GM12878 (cell line): ENCODE data around the gene HDGF.

Source experiments
- CBX3 ChIP-seq: fragments of 200-600 bp; sonication (generic); IDR thresholded peaks from 2 replicates; pipeline ENCODE4 v1.6.1; 2016; ENCODE audit warnings: low read depth, borderline replicate concordance
- EGR1 ChIP-seq, 2 experiments: IDR thresholded peaks; 1 replicate in 1 of 2; 2 replicates in 1 of 2; pipeline ENCODE4 v1.6.1; 2011 to 2012; ENCODE audit warnings: low read depth in 2 of 2, low read length in 2 of 2, borderline replicate concordance in 1 of 2, mild to moderate bottlenecking in 1 of 2, moderate library complexity in 1 of 2
- ETV6 ChIP-seq, 2 experiments: fragments of 450-650 bp in 1 of 2; IDR thresholded peaks in 1 of 2; conservative IDR thresholded peaks in 1 of 2; 2 replicates each; pipeline ENCODE4 v1.6.1; 2014; ENCODE audit warnings: antibody characterized with exemption in 1 of 2, borderline replicate concordance in 1 of 2, low read depth in 1 of 2, mild to moderate bottlenecking in 1 of 2, moderate library complexity in 1 of 2
- EZH2 ChIP-seq: IDR thresholded peaks from 2 replicates; pipeline ENCODE4 v1.6.1; 2012; ENCODE audit warnings: low read depth, mild to moderate bottlenecking, control low read depth, inconsistent platforms, low read length, borderline replicate concordance; ENCODE audit not compliant: control insufficient read depth
- POLR2A ChIP-seq: IDR thresholded peaks from 2 replicates; pipeline ENCODE4 v1.6.1; 2011; ENCODE audit warnings: low read depth, mild to moderate bottlenecking, low read length
- POLR2AphosphoS5 ChIP-seq: IDR thresholded peaks from 2 replicates; pipeline ENCODE4 v1.6.1; 2011; ENCODE audit warnings: mild to moderate bottlenecking, low read length, inconsistent platforms
- SMAD1 ChIP-seq: fragments of 450-650 bp; IDR thresholded peaks from 2 replicates; pipeline ENCODE4 v1.6.1; 2018; ENCODE audit warnings: mild to moderate bottlenecking, low read depth; ENCODE audit not compliant: partially characterized antibody
- STAT3 ChIP-seq: IDR thresholded peaks from 2 replicates; pipeline ENCODE4 v1.6.1; 2011; ENCODE audit warnings: low read depth, low read length, improper control_type of control experiment
- TARDBP ChIP-seq: IDR thresholded peaks from 2 replicates; pipeline ENCODE4 v1.6.1; 2016; ENCODE audit warnings: borderline replicate concordance
- WRNIP1 ChIP-seq: IDR thresholded peaks from 2 replicates; pipeline ENCODE4 v1.6.1; 2011; ENCODE audit warnings: low read depth, low read length, improper control_type of control experiment, borderline replicate concordance
- ZBED1 ChIP-seq: IDR thresholded peaks from 2 replicates; pipeline ENCODE4 v1.6.1; 2016; ENCODE audit warnings: borderline replicate concordance
- ZNF207 ChIP-seq: fragments of 450-650 bp; IDR thresholded peaks from 2 replicates; pipeline ENCODE4 v1.6.1; 2014; ENCODE audit warnings: antibody characterized with exemption, mild to moderate bottlenecking, borderline replicate concordance
- TF ChIP-seq, protein P1 (sequence below), 3 experiments: IDR thresholded peaks in 2 of 3; conservative IDR thresholded peaks in 1 of 3; 2 replicates each; pipeline ENCODE4 v1.5.1; 2011; ENCODE audit warnings: low read depth in 3 of 3, low read length in 3 of 3, mild to moderate bottlenecking in 3 of 3, control low read depth in 2 of 3, moderate library complexity in 2 of 3, inconsistent platforms in 1 of 3, mixed read lengths in 1 of 3; ENCODE audit not compliant: control insufficient read depth in 2 of 3, insufficient read depth in 1 of 3; ENCODE audit errors: extremely low read depth in 1 of 3

DNA sequence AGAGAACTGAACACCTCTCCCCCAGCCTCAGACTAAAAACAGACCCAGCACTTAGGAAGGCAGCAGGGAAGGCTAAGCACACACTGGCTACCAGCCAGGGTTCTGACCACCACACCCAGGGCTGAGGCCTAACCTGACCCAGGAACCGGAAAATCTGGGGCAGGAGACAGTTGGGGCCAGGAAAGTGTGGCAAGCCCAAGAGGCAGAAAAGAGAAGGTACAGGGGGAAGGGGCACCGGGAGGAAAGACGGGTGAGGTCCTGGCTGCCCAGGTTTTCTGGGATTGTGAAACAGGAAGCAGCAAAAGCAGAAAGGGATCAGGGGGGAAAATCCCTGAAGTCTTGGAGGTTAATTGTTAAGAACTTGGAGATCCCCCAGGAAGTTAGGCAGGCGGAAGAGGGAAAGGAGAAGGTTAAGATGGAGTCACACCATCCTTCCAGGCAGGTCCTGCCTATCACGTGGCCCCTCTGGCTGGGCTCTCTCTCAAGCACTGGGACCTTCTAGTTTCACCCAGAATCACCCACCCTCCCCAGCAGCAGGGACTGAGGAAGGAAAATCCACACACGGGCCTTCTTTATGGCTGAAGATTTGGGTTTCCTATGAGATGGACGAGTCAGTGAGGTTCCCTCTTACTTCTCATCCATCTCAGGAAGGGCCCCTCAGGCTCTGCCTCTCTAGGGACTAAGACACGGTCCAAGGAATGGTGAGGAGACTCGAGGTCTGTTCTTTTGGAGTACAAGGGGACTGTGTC lies 2.6 kb downstream of the HDGF start:
- TF ChIP-seq EGR1 (IDR thresholded peaks at IDR 0.05; ENCODE audit: borderline replicate concordance in 1 of 2, low read depth in 2 of 2, low read length in 2 of 2) (no peak), SMAD1 (peak; percentile 34), CBX3 (no peak), POLR2A (peak; percentile 10; the same call in 1 of the 2 replicates), ZNF207 (no peak), WRNIP1 (peak; percentile 1; the same call in 1 of the 2 replicates), TARDBP (no peak), STAT3 (no peak), POLR2AphosphoS5 (peak; percentile 73), ETV6 (conservative IDR thresholded peaks at IDR 0.05 in 1 of 2, IDR thresholded peaks at IDR 0.05 in 1 of 2; ENCODE audit: borderline replicate concordance in 1 of 2, low read depth in 1 of 2) (no peak), ZBED1 (no peak), EZH2 (no peak)
- TF ChIP-seq, protein P1, sequence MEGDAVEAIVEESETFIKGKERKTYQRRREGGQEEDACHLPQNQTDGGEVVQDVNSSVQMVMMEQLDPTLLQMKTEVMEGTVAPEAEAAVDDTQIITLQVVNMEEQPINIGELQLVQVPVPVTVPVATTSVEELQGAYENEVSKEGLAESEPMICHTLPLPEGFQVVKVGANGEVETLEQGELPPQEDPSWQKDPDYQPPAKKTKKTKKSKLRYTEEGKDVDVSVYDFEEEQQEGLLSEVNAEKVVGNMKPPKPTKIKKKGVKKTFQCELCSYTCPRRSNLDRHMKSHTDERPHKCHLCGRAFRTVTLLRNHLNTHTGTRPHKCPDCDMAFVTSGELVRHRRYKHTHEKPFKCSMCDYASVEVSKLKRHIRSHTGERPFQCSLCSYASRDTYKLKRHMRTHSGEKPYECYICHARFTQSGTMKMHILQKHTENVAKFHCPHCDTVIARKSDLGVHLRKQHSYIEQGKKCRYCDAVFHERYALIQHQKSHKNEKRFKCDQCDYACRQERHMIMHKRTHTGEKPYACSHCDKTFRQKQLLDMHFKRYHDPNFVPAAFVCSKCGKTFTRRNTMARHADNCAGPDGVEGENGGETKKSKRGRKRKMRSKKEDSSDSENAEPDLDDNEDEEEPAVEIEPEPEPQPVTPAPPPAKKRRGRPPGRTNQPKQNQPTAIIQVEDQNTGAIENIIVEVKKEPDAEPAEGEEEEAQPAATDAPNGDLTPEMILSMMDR (IDR thresholded peaks at IDR 0.05 in 2 of 3, conservative IDR thresholded peaks at IDR 0.05 in 1 of 3; ENCODE audit: control insufficient read depth in 2 of 3, extremely low read depth in 1 of 3, insufficient read depth in 1 of 3, low read depth in 3 of 3, low read length in 3 of 3): no peak
